C4-2B (cell line): Measurements from ENCODE around the gene RBMS3.

Source experiments
- H3K27ac ChIP-seq: fragments of 450-650 bp; 2 replicates; pipeline ENCODE4 v1.5.1; 2017
- ZFX ChIP-seq: fragments of 450-650 bp; IDR thresholded peaks from 2 replicates; pipeline ENCODE4 v1.6.1; 2017
- TF ChIP-seq, protein P1 (sequence below): fragments of 450-650 bp; conservative IDR thresholded peaks from 2 replicates; pipeline ENCODE4 v1.5.1; 2017; ENCODE audit warnings: mild to moderate bottlenecking

Gene RBMS3

DNA sequence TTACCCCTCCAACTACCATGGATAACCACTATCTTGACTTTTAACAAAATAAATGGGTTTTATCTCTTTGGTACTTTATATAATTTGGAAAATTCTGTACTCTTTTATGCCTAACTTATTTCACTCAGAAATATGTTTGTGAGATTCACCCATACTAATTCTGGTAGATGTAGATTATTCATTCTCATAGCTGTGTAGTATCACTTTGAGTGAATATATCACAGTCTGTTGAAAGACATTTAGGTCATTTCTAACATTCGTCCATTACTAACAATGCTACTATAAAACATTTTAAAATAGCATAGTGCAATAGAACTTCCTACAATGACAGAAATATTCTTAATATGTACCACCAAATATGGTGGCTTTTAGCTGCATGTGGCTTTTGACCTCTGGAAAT, 542.4 kb downstream of the RBMS3 start:
- TF ChIP-seq ZFX = no peak
- TF ChIP-seq, protein P1, sequence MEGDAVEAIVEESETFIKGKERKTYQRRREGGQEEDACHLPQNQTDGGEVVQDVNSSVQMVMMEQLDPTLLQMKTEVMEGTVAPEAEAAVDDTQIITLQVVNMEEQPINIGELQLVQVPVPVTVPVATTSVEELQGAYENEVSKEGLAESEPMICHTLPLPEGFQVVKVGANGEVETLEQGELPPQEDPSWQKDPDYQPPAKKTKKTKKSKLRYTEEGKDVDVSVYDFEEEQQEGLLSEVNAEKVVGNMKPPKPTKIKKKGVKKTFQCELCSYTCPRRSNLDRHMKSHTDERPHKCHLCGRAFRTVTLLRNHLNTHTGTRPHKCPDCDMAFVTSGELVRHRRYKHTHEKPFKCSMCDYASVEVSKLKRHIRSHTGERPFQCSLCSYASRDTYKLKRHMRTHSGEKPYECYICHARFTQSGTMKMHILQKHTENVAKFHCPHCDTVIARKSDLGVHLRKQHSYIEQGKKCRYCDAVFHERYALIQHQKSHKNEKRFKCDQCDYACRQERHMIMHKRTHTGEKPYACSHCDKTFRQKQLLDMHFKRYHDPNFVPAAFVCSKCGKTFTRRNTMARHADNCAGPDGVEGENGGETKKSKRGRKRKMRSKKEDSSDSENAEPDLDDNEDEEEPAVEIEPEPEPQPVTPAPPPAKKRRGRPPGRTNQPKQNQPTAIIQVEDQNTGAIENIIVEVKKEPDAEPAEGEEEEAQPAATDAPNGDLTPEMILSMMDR = no peak
- no peak overlapping the region for H3K27ac ChIP-seq

DNA sequence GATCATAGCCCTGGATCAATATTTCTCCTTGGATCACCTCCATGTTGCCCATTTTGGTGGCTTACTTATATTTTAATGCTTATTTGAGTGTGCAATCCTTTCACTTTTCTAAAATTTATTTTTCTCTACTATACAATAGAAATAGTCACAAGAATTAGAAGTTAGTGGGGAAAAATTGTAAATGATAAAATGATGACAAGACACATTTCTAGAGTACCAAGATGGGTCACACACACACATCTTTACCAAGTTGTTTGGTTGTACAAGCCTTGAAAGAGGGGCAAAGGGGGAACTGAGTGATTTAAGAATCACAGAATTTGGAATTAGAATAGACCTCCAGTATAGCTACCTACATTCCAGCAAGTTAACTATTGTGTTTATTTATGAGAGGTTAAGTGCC, 545.8 kb downstream of the RBMS3 start:
- no peak overlapping the region for H3K27ac ChIP-seq
- TF ChIP-seq ZFX = no peak
- TF ChIP-seq, protein P1 = no peak

DNA sequence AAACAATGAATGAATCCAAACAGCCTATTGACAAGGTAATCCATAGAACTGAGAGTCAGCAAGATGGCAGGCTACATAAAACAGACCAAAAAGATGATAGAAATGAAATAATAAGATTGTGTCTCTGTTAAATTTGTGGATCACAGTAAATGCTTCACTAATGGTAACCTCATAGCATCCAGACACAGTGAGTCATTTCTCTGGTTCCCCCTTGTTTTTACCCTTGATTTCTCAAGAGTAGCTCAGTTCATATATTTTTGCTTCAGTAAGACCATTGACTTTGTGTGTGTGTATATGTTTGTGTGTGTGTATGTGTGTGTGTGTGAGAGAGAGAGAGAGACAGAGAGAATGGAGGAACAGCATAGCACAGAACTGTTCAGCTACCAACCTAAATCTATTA, 546.9 kb downstream of the RBMS3 start:
- TF ChIP-seq ZFX = no peak
- TF ChIP-seq, protein P1 = no peak
- no peak overlapping the region for H3K27ac ChIP-seq

DNA sequence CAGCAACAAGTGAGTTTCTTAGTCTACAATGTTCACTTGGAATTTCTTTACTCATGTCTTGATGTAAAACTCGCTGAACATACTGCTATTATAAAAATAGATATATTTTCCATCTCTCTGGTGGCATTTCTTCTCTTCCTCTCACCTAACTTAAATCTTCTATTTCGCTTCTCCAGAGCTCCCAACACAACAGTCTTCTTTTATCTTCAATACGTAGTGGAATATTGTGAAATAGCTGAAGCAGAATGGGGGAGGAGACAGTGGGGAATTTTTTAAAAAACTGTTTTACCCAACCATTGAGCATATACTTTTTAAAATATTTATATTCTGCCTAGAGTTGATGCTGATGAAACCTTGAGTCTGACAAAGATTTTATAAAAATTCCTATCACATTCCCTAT, 548.5 kb downstream of the RBMS3 start:
- no peak for TF ChIP-seq ZFX
- TF ChIP-seq, protein P1 = no peak
- no peak overlapping the region for H3K27ac ChIP-seq

DNA sequence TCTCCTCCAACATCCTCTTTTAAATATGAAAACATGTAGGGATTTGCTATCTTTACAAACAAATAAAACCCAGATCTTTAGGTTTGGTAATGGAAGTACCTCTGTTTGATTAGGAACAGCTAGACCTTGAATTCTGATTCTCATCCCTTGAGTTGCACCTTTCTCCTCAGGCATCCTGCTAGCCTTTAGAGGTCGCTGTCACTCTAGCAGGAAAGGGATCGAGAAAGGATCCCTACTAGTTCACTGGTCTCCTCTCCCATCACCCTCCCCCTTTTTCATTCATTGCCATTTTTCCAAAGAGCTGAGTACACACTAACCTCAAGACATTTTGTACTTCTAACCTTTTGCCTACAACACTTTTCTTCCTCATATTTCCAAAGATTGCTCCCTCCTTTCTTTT, 569.8 kb downstream of the RBMS3 start:
- no peak overlapping the region for H3K27ac ChIP-seq
- TF ChIP-seq ZFX = no peak
- TF ChIP-seq, protein P1 = peak; percentile 19

DNA sequence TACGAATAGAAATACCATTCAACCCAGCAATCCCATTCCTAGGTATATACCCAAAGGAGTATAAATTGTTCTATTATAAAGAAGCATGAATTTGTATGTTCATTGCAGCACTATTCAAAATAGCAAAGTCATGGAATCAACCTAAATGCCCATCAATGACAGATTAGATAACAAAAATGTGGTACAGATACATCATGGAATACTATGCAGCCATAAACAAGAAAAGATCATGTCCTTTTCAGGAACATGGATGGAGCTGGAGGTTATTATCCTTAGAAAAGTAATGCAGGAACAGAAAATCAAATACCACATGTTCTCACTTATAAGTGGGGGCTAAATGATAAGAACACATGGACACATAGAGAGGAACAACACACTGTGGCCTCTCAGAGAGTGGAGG, 571.9 kb downstream of the RBMS3 start:
- no peak overlapping the region for H3K27ac ChIP-seq
- TF ChIP-seq, protein P1 = no peak
- no peak for TF ChIP-seq ZFX

DNA sequence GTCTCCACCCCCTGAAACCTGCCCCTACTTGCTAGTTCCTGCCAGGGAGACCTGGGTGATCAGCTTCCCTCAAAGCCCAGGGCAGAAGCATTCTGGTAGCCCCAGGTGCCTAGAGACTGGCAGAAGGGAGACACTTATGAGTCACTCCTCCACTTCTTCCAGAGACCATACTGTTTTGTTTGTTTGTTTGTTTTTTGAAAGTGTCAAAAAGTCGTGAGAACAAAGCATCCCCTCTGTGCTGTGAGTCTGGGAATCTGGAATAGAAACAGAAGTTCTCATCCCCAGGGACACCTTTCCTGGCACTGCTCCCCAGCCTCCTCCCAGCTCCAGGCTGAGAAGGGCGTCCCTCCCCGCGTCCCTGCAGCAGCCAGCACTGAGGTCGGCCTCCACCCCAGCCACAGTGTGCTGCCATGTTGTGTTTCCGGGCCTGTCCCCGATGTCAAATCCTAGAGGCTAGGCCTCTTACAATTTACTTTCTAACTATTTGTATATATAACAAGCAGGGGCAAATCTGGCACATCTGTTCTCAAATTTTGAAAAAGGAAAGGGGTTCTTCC, 573.0 kb downstream of the RBMS3 start:
- no peak for TF ChIP-seq ZFX
- TF ChIP-seq, protein P1 = no peak
- H3K27ac ChIP-seq = no peak overlapping the region
